ENCODE measurements around the gene ATG5. TPM values are rescaled to one million over a fixed set of nuclear protein-coding genes. Genes with fewer than 3 reads are reported as not detected.

Gene ATG5
- total RNA-seq, 2 donors from 2014 or later, result 29.5 to 31.4 TPM

DNA sequence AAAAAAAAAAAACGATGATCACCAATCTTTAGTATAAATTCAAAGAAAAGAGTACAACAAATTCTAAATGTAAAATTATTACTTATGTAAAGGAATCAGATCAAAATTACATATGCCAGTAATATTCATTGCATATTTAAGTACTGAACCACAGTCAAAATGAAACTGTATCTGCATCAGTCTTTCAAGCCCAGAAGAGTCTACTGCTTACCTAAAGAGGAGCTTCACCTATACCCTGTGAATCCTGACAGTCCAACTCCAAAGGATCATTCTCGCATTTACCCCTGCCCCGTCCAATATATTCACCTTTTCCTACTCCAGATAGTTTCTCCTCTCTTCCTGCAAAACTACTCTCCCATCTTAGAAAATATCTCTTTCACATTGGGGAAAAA lies 9.2 kb downstream of the ATG5 start:
- no peak overlapping the region for H3K27ac ChIP-seq (ENCODE audit: low read depth, low read length)
- Mint-ChIP-seq H3K9me3 (no peaks in the 10 kb centered on the region), H3K4me3 (no peak overlapping the region), H3K27ac (no peak overlapping the region), H3K27me3 (ENCODE audit: insufficient read depth) (no peaks in the 10 kb centered on the region), H3K36me3 (ENCODE audit: low read depth) (peaks cover 15% of the 10 kb centered on the region), H3K4me1 (peaks cover 22% of the 10 kb centered on the region)
- no peaks in the 10 kb centered on the region for H3K27me3 ChIP-seq (ENCODE audit: control insufficient read depth, insufficient read depth, low read length, poor library complexity, severe bottlenecking)
- no peak overlapping the region for H3K4me3 ChIP-seq (ENCODE audit: low read length)
- H3K9ac ChIP-seq (ENCODE audit: extremely low read depth, low read length, poor library complexity, severe bottlenecking), result no peak overlapping the region
- WGBS, 2 experiments (ENCODE audit: insufficient coverage in 1 of 2, insufficient read length in 1 of 2), result 83 to 95% methylated on average over 2 of the region's 3 CpGs
- H3K4me1 ChIP-seq (ENCODE audit: control insufficient read depth, insufficient read depth, low read length), result peaks cover 4% of the 10 kb centered on the region
- TF ChIP-seq CTCF (conservative IDR thresholded peaks at IDR 0.05), result no peak
- peaks cover 22% of the 10 kb centered on the region for H3K36me3 ChIP-seq (ENCODE audit: control insufficient read depth, insufficient read depth, low read length)
- H3K9me3 ChIP-seq (ENCODE audit: control insufficient read depth, low read length), result no peaks in the 10 kb centered on the region
- DNase-seq, result no peak

GRCh38 chr6:106315765-106316374 lies 9.7 kb downstream of the ATG5 start:
- Mint-ChIP-seq H3K27me3 (ENCODE audit: insufficient read depth) (no peaks in the 10 kb centered on the region), H3K27ac (no peak overlapping the region), H3K4me1 (peaks cover 26% of the 10 kb centered on the region), H3K9me3 (no peaks in the 10 kb centered on the region), H3K4me3 (no peak overlapping the region), H3K36me3 (ENCODE audit: low read depth) (peaks cover 20% of the 10 kb centered on the region)
- TF ChIP-seq CTCF (conservative IDR thresholded peaks at IDR 0.05), result no peak
- Histone ChIP-seq H3K27ac (ENCODE audit: low read depth, low read length) (no peak overlapping the region), H3K4me1 (ENCODE audit: control insufficient read depth, insufficient read depth, low read length) (peaks cover 4% of the 10 kb centered on the region), H3K27me3 (ENCODE audit: control insufficient read depth, insufficient read depth, low read length, poor library complexity, severe bottlenecking) (no peaks in the 10 kb centered on the region), H3K9ac (ENCODE audit: extremely low read depth, low read length, poor library complexity, severe bottlenecking) (no peak overlapping the region), H3K9me3 (ENCODE audit: control insufficient read depth, low read length) (no peaks in the 10 kb centered on the region), H3K4me3 (ENCODE audit: low read length) (no peak overlapping the region), H3K36me3 (ENCODE audit: control insufficient read depth, insufficient read depth, low read length) (peaks cover 27% of the 10 kb centered on the region)
- DNase-seq, result no peak
- 90 to 94% methylated on average over 5 to 6 of the region's 6 CpGs for WGBS, 2 experiments (ENCODE audit: insufficient coverage in 1 of 2, insufficient read length in 1 of 2)

GRCh38 chr6:106309766-106310373 lies 15.7 kb downstream of the ATG5 start:
- no peak overlapping the region for H3K27ac Mint-ChIP-seq
- Histone ChIP-seq H3K9me3 (ENCODE audit: control insufficient read depth, low read length) (no peaks in the 10 kb centered on the region), H3K27ac (ENCODE audit: low read depth, low read length) (no peak overlapping the region), H3K4me3 (ENCODE audit: low read length) (no peak overlapping the region), H3K4me1 (ENCODE audit: control insufficient read depth, insufficient read depth, low read length) (peaks cover 4% of the 10 kb centered on the region), H3K27me3 (ENCODE audit: control insufficient read depth, insufficient read depth, low read length, poor library complexity, severe bottlenecking) (no peaks in the 10 kb centered on the region), H3K9ac (ENCODE audit: extremely low read depth, low read length, poor library complexity, severe bottlenecking) (no peak overlapping the region), H3K36me3 (ENCODE audit: control insufficient read depth, insufficient read depth, low read length) (peaks cover 42% of the 10 kb centered on the region)
- DNase-seq, result no peak
- no peaks in the 10 kb centered on the region for H3K9me3 Mint-ChIP-seq
- H3K4me1 Mint-ChIP-seq, result peaks cover 29% of the 10 kb centered on the region
- H3K4me3 Mint-ChIP-seq, result no peak overlapping the region
- TF ChIP-seq CTCF (conservative IDR thresholded peaks at IDR 0.05), result no peak
- peaks cover 15% of the 10 kb centered on the region for H3K36me3 Mint-ChIP-seq (ENCODE audit: low read depth)
- 100% methylated on average over 2 of the region's 3 CpGs; no CpG with 5 or more reads in 1 of the 2 experiments for WGBS, 2 experiments (ENCODE audit: insufficient coverage in 1 of 2, insufficient read length in 1 of 2)
- H3K27me3 Mint-ChIP-seq (ENCODE audit: insufficient read depth), result no peaks in the 10 kb centered on the region
